Astrocyte (in vitro differentiated cells and primary cell): ENCODE measurements around the gene CTNNA3.

ENCODE experiments used
- CTCF ChIP-seq: IDR thresholded peaks from 2 replicates; pipeline ENCODE4 v1.5.1; 2011; ENCODE audit warnings: low read depth, mild to moderate bottlenecking, inconsistent platforms, low read length, moderate library complexity; ENCODE audit not compliant: insufficient read depth
- EZH2 ChIP-seq: IDR thresholded peaks from 2 replicates; pipeline ENCODE4 v1.6.1; 2012; ENCODE audit warnings: mild to moderate bottlenecking, low read length, inconsistent platforms; ENCODE audit not compliant: insufficient read depth

- no peak for TF ChIP-seq EZH2
- TF ChIP-seq CTCF: no peak
Observed at GRCh38 chr10:67036808-67037207, 659.2 kb downstream of the CTNNA3 start.
